Keratinocyte (primary cell): ENCODE data around the gene MFAP1. TPM values are rescaled to one million over a fixed set of nuclear protein-coding genes. Genes with fewer than 3 reads are reported as not detected.
"Not testable (repeated sequence)": the region's sequence is repeated elsewhere in the genome, so short reads cannot be mapped to it uniquely, and the experiment has no call there.

Experiments
- DNase-seq: peaks from one replicate; pipeline ENCODE4 v3.0.0-alpha.2; 2011; ENCODE audit warnings: low read depth, missing footprints, low spot score
- FAIRE-seq: peaks from 2 replicates; lab custom pipeline; 2011; peaks lifted over from hg19 to GRCh38; lab: Jason Lieb, UNC
- H2AFZ ChIP-seq: 2 replicates; pipeline ENCODE4 v1.6.0; 2012; ENCODE audit warnings: low read length, control low read depth, inconsistent platforms; ENCODE audit not compliant: control insufficient read depth
- H3K27ac ChIP-seq: 2 replicates; pipeline ENCODE4 v1.5.1; 2011; ENCODE audit warnings: low read length; ENCODE audit not compliant: control insufficient read depth, insufficient read depth
- H3K27me3 ChIP-seq: 3 replicates; pipeline ENCODE4 v1.6.0; 2011; ENCODE audit warnings: low read length; ENCODE audit not compliant: control insufficient read depth, insufficient read depth; ENCODE audit errors: extremely low read depth
- H3K36me3 ChIP-seq, 2 experiments: 2 replicates in 1 of 2; 3 replicates in 1 of 2; pipeline ENCODE4 v1.5.1; 2011; ENCODE audit warnings: low read length in 2 of 2, mild to moderate bottlenecking in 1 of 2; ENCODE audit not compliant: control insufficient read depth in 2 of 2, insufficient read depth in 2 of 2; ENCODE audit errors: extremely low read depth in 1 of 2
- H3K4me1 ChIP-seq: 3 replicates; pipeline ENCODE4 v1.5.1; 2011; ENCODE audit warnings: low read length; ENCODE audit not compliant: control insufficient read depth, insufficient read depth; ENCODE audit errors: extremely low read depth
- H3K4me2 ChIP-seq: 3 replicates; pipeline ENCODE4 v1.6.0; 2011; ENCODE audit warnings: low read depth, low read length; ENCODE audit not compliant: control insufficient read depth, insufficient read depth; ENCODE audit errors: extremely low read depth
- H3K4me3 ChIP-seq, 3 experiments: fragments of 200-600 bp in 1 of 3; sonication (generic) in 1 of 3; 2 replicates in 2 of 3; 3 replicates in 1 of 3; pipeline ENCODE4 v1.5.1; 2011 to 2016; ENCODE audit warnings: low read length in 3 of 3, mild to moderate bottlenecking in 3 of 3, control low read depth in 2 of 3, inconsistent platforms in 1 of 3, low read depth in 1 of 3, mixed read lengths in 1 of 3, mixed run types in 1 of 3, moderate library complexity in 1 of 3; ENCODE audit not compliant: control insufficient read depth in 2 of 3, insufficient read depth in 2 of 3; ENCODE audit errors: extremely low read depth in 1 of 3
- H3K79me2 ChIP-seq: 2 replicates; pipeline ENCODE4 v1.6.0; 2012; ENCODE audit warnings: low read length; ENCODE audit not compliant: control insufficient read depth, insufficient read depth
- H3K9ac ChIP-seq: 3 replicates; pipeline ENCODE4 v1.6.0; 2011; ENCODE audit warnings: low read length; ENCODE audit not compliant: control insufficient read depth, insufficient read depth; ENCODE audit errors: extremely low read depth
- H3K9me1 ChIP-seq: 3 replicates; pipeline ENCODE4 v1.6.0; 2011; ENCODE audit warnings: low read length; ENCODE audit not compliant: control insufficient read depth, insufficient read depth; ENCODE audit errors: extremely low read depth
- H3K9me3 ChIP-seq: 2 replicates; pipeline ENCODE4 v1.5.1; 2012; ENCODE audit warnings: low read depth, low read length; ENCODE audit not compliant: control insufficient read depth
- H4K20me1 ChIP-seq: 3 replicates; pipeline ENCODE4 v1.6.0; 2011; ENCODE audit warnings: low read length; ENCODE audit not compliant: control insufficient read depth, insufficient read depth; ENCODE audit errors: extremely low read depth
- EZH2 ChIP-seq: IDR thresholded peaks from one replicate; pipeline ENCODE4 v1.6.1; 2012; ENCODE audit warnings: inconsistent platforms, mild to moderate bottlenecking, low read length, moderate library complexity
- dilution Hi-C: fragments of 300-500 bp; cut with MboI; formaldehyde crosslinking; loops from one replicate; pipeline ENCODE4 v1.7.0; 2020; ENCODE audit warnings: low sequenced_read_pairs; ENCODE audit not compliant: extremely low pct_ligation_motif_present
- polyA plus RNA-seq, 5 experiments: library from polyadenylated mRNA; depleted of rRNA in 3 of 5; stranded (reverse) in 3 of 5; stranded (forward) in 1 of 5; unstranded in 1 of 5; fragments of >200 nt; gene quantifications; 1 replicate in 1 of 5; 2 replicates in 3 of 5; 3 replicates in 1 of 5; pipeline versions ENCODE4 v1.2.1 to v1.2.3, GENCODE V29; 2011 to 2012; ENCODE audit warnings: missing spikeins in 2 of 5, low read depth in 1 of 5, low replicate concordance in 1 of 5
- TF ChIP-seq, protein P1 (sequence below), 3 experiments: IDR thresholded peaks in 1 of 3; conservative IDR thresholded peaks in 1 of 3; optimal IDR thresholded peaks in 1 of 3; 2 replicates in 2 of 3; 3 replicates in 1 of 3; pipeline versions ENCODE3 to v1.5.1; 2011; ENCODE audit warnings: low read length in 3 of 3, mild to moderate bottlenecking in 3 of 3, moderate library complexity in 2 of 3, control low read depth in 1 of 3, inconsistent platforms in 1 of 3; ENCODE audit not compliant: insufficient read depth in 2 of 3; ENCODE audit errors: extremely low read depth in 1 of 3

Gene MFAP1
- polyA plus RNA-seq, 1 donor (not counting 4 experiments of a cell fraction or from before 2014, with no cell fraction given) = 25.6 TPM

DNA sequence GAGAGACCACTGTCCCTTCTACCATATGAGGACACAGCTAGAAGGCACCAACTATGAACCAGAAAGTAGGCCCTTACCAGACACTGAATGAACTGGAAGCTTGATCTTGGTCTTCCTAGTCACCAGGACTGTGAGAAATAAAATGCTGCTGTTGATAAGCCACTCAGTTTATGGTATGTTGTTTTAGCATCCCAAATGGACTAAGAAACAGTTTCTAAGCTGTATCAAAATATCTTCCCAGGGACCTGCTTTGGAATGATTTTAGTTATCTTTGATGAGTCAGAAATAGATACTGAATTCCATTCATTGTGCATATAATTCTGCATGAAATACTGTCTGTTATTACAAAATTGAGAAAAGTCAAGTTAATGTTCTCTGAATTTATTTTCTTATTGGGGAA, 20.9 kb upstream of the MFAP1 start:
- FAIRE-seq (no peak), DNase-seq (no peak)
- H3K27ac ChIP-seq = no peak overlapping the region
- H3K4me3 ChIP-seq = no peak overlapping the region
- no peaks in the 10 kb centered on the region for H3K4me1 ChIP-seq
- no peak overlapping the region for H3K4me2 ChIP-seq
- no peaks in the 10 kb centered on the region for H3K9me1 ChIP-seq
- no peak overlapping the region for H2AFZ ChIP-seq
- peaks cover 0 to 5% of the 10 kb centered on the region in 2 experiments for H3K36me3 ChIP-seq
- no peaks in the 10 kb centered on the region for H4K20me1 ChIP-seq
- dilution Hi-C loops = no loop called here
- H3K9me3 ChIP-seq = no peaks in the 10 kb centered on the region
- no peaks in the 10 kb centered on the region for H3K79me2 ChIP-seq
- no peak overlapping the region for H3K9ac ChIP-seq
- no peaks in the 10 kb centered on the region for H3K27me3 ChIP-seq
- no peak for TF ChIP-seq EZH2
- TF ChIP-seq, protein P1, sequence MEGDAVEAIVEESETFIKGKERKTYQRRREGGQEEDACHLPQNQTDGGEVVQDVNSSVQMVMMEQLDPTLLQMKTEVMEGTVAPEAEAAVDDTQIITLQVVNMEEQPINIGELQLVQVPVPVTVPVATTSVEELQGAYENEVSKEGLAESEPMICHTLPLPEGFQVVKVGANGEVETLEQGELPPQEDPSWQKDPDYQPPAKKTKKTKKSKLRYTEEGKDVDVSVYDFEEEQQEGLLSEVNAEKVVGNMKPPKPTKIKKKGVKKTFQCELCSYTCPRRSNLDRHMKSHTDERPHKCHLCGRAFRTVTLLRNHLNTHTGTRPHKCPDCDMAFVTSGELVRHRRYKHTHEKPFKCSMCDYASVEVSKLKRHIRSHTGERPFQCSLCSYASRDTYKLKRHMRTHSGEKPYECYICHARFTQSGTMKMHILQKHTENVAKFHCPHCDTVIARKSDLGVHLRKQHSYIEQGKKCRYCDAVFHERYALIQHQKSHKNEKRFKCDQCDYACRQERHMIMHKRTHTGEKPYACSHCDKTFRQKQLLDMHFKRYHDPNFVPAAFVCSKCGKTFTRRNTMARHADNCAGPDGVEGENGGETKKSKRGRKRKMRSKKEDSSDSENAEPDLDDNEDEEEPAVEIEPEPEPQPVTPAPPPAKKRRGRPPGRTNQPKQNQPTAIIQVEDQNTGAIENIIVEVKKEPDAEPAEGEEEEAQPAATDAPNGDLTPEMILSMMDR (optimal IDR thresholded peaks at IDR 0.05 in 1 of 3, IDR thresholded peaks at IDR 0.05 in 1 of 3, conservative IDR thresholded peaks at IDR 0.05 in 1 of 3; ENCODE audit: extremely low read depth in 1 of 3, insufficient read depth in 2 of 3, low read length in 3 of 3) = no peak

DNA sequence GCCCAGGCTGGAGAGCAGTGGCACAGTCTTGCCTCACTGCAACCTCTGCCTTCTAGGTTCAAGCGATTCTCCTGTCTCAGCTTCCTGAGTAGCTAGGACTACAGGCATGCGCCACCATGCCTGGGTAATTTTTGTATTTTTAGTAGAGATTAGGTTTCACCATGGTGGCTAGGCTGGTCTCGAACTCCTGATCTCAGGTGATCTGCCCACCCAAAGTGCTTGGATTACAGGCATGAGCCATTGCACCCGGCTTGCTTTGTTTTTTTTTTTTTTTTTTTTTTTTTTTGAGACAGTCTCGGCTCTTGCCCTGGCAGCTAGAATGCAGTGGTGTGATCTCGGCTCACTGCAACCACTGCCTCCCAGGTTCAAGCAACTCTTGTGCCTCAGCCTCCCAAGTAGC, 8.0 kb upstream of the MFAP1 start:
- H2AFZ ChIP-seq, H3K36me3 ChIP-seq, dilution Hi-C loops, FAIRE-seq, H3K79me2 ChIP-seq, H3K9me1 ChIP-seq, H3K4me3 ChIP-seq, H3K9me3 ChIP-seq, H3K9ac ChIP-seq, H3K27ac ChIP-seq, H3K27me3 ChIP-seq, H3K4me2 ChIP-seq, H4K20me1 ChIP-seq, DNase-seq, H3K4me1 ChIP-seq: not testable (repeated sequence)

DNA sequence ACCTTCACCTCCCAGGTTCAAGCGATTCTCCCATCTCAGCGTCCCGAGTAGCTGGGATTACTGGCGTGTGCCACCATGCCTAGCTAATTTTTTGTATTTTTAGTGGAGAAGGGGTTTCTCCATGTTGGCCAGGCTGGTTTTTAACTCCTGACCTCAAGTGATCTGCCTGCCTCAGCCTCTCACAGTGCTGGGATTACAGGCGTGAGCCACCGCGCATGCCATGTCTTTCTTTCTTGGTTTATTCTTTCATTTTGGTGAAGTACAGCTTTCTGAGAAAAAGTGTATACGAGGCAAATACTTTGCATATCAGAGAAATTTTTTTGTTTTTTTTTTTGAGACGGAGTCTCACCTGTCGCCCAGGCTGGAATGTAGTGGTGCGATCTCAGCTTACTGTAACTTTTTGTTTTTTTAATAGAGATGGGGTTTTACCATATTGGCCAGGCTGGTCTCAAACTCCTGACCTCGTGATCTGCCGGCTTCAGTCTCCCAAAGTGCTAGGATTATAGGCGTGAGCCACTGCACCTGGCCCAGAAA, 7.1 kb upstream of the MFAP1 start:
- not testable (repeated sequence) for H3K79me2 ChIP-seq

DNA sequence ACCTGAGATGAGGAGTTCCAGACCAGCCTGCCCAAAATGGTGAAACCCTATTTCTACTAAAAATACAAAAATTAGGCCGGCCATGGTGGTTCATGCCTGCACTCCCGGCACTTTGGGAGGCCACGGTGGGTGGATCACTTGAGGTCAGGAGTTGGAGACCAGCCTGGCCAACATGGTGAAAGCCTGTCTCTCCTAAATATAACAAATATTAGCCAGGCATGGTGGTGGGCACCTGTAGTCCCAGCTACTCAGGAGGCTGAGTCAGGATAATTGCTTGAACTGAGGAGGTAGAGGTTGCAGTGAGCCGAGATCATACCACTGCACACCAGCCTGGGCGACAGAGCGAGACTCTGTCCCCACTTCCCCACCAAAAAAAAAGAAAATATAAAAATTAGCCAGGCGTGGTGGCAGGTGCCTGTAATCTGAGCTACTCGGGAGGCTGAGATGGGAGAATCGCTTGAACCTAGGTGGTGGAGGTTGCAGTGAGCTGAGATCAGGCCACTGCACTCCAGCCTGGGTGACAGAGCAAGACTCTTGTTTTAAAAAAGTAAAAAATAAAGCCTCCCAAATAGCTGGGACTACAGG, 6.3 kb upstream of the MFAP1 start:
- H3K4me3 ChIP-seq, H3K9ac ChIP-seq, FAIRE-seq, H3K4me2 ChIP-seq, H3K4me1 ChIP-seq, H3K9me1 ChIP-seq, H3K27me3 ChIP-seq, H3K9me3 ChIP-seq, H2AFZ ChIP-seq, DNase-seq, H4K20me1 ChIP-seq, dilution Hi-C loops, H3K79me2 ChIP-seq, H3K36me3 ChIP-seq, H3K27ac ChIP-seq: not testable (repeated sequence)

More for the DNA sequence above, 7.1 kb upstream of the MFAP1 start:
- H3K27me3 ChIP-seq, DNase-seq, H3K9me1 ChIP-seq, FAIRE-seq, dilution Hi-C loops, H3K4me1 ChIP-seq, H3K9me3 ChIP-seq, H3K4me3 ChIP-seq, H3K9ac ChIP-seq, H3K36me3 ChIP-seq, H3K27ac ChIP-seq, H2AFZ ChIP-seq, H3K4me2 ChIP-seq, H4K20me1 ChIP-seq: not testable (repeated sequence)
